Neutrophil (primary cell): ENCODE data around the gene LTC4S.

Experiments used
- H3K27ac ChIP-seq: fragments of 200-600 bp; sonication (generic); 2 replicates; pipeline ENCODE4 v1.5.1; 2016; ENCODE audit warnings: mild to moderate bottlenecking, moderate library complexity
- H3K27me3 ChIP-seq: fragments of 200-600 bp; sonication (generic); 2 replicates; pipeline ENCODE4 v1.6.0; 2016; ENCODE audit warnings: mild to moderate bottlenecking
- H3K36me3 ChIP-seq: fragments of 200-600 bp; sonication (generic); 2 replicates; pipeline ENCODE4 v1.5.1; 2017
- H3K4me1 ChIP-seq, 2 experiments: fragments of 200-600 bp in 1 of 2; sonication (generic) in 1 of 2; 1 replicate in 1 of 2; 2 replicates in 1 of 2; pipeline versions ENCODE4 v1.5.1 to v1.6.1; 2013 to 2016; ENCODE audit warnings: low read depth in 1 of 2, low read length in 1 of 2, mild to moderate bottlenecking in 1 of 2, moderate library complexity in 1 of 2; ENCODE audit not compliant: control insufficient read depth in 1 of 2, insufficient read depth in 1 of 2
- H3K4me3 ChIP-seq, 2 experiments: fragments of 200-600 bp in 1 of 2; sonication (generic) in 1 of 2; 1 replicate in 1 of 2; 2 replicates in 1 of 2; pipeline ENCODE4 v1.5.1; 2013 to 2016; ENCODE audit warnings: low read depth in 1 of 2, low read length in 1 of 2, mild to moderate bottlenecking in 1 of 2, moderate library complexity in 1 of 2
- H3K9me3 ChIP-seq: fragments of 200-600 bp; sonication (generic); 2 replicates; pipeline ENCODE4 v1.5.1; 2016
- TF ChIP-seq, protein P1 (sequence below): fragments of 200-600 bp; sonication (generic); IDR thresholded peaks from 2 replicates; pipeline ENCODE4 v1.5.1; 2016; ENCODE audit warnings: antibody characterized with exemption

The LTC4S gene

GRCh38 chr5:179805070-179805528, 11.3 kb downstream of the LTC4S start:
- H3K4me1 ChIP-seq = peaks cover 48 to 61% of the 10 kb centered on the region in 2 experiments
- peak overlapping the region; percentile 90 for H3K27ac ChIP-seq
- TF ChIP-seq, protein P1, sequence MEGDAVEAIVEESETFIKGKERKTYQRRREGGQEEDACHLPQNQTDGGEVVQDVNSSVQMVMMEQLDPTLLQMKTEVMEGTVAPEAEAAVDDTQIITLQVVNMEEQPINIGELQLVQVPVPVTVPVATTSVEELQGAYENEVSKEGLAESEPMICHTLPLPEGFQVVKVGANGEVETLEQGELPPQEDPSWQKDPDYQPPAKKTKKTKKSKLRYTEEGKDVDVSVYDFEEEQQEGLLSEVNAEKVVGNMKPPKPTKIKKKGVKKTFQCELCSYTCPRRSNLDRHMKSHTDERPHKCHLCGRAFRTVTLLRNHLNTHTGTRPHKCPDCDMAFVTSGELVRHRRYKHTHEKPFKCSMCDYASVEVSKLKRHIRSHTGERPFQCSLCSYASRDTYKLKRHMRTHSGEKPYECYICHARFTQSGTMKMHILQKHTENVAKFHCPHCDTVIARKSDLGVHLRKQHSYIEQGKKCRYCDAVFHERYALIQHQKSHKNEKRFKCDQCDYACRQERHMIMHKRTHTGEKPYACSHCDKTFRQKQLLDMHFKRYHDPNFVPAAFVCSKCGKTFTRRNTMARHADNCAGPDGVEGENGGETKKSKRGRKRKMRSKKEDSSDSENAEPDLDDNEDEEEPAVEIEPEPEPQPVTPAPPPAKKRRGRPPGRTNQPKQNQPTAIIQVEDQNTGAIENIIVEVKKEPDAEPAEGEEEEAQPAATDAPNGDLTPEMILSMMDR = no peak
- no peaks in the 10 kb centered on the region for H3K9me3 ChIP-seq
- H3K4me3 ChIP-seq = peak overlapping the region; percentile 69 to 89
- no peaks in the 10 kb centered on the region for H3K27me3 ChIP-seq
- H3K36me3 ChIP-seq = peaks cover 12% of the 10 kb centered on the region

GRCh38 chr5:179805529-179806249, 11.9 kb downstream of the LTC4S start:
- Histone ChIP-seq H3K27ac (peak overlapping the region; percentile 90), H3K27me3 (no peaks in the 10 kb centered on the region), H3K4me3 (peak overlapping the region; percentile 69 to 89), H3K4me1 (peaks cover 48 to 61% of the 10 kb centered on the region in 2 experiments), H3K9me3 (no peaks in the 10 kb centered on the region), H3K36me3 (peaks cover 6% of the 10 kb centered on the region)
- TF ChIP-seq, protein P1 = no peak

DNA sequence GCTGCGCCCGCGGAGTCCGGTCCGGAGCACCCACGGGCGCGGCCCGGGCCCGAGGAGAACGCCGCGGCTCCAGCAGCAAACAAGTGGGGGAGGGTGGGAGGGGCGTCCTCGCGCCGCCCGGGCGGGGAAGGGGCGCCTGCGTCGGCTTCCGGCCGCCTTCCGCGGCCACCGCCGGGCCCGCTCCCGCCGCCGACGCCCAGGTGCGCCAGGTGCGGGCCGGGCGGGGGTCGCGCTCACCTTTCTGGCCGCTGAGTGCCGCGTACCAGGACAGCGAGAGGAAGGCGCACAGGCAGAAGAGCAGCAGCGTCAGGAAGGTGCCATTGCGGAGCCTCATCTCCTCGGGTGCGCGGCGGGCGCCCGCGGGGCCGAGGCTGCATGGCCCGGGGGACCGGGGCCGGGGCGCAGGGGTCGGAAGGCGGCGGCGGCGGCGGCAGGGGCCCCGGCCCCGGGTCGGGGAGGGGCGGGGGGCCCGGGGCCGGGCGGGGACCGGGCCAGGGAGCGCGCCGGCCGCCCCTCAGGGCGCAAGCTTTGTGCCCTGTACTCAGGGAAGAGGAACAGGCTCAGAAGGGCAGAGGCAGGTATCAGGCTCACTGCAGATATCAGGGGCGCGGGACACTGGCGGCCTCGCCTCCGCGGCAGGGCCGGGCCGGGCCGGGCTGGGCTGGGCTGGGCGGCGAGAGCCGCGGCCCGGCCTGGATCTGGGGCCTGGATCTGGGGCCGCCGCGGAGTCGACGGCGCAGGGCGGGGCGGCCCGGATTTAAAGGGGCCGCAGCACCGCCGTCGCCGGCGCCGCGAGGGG, 12.7 kb downstream of the LTC4S start, which contains the start of gene MGAT4B:
TSS of gene MGAT4B (minus strand) at position 617 of the 799 bp plus-strand sequence. CDS start at position 334, 283 bp downstream.
- H3K4me1 ChIP-seq = peaks cover 48 to 57% of the 10 kb centered on the region in 2 experiments
- TF ChIP-seq, protein P1 = no peak
- peak within 1 kb of the TSS; percentile 90 for H3K27ac ChIP-seq
- no peaks in the 10 kb centered on the region for H3K27me3 ChIP-seq
- peak within 1 kb of the TSS; percentile 69 to 89 for H3K4me3 ChIP-seq
- peaks cover under 1% of the 10 kb centered on the region for H3K36me3 ChIP-seq
- H3K9me3 ChIP-seq = no peaks in the 10 kb centered on the region

- Histone ChIP-seq H3K27ac (no peak overlapping the region), H3K9me3 (no peaks in the 10 kb centered on the region), H3K4me1 (peaks cover 18 to 23% of the 10 kb centered on the region in 2 experiments), H3K4me3 (no peak overlapping the region), H3K36me3 (peaks cover 30% of the 10 kb centered on the region), H3K27me3 (peaks cover 12% of the 10 kb centered on the region)
- TF ChIP-seq, protein P1 = no peak
Measured at GRCh38 chr5:179812135-179812825, 18.5 kb downstream of the LTC4S start.

DNA sequence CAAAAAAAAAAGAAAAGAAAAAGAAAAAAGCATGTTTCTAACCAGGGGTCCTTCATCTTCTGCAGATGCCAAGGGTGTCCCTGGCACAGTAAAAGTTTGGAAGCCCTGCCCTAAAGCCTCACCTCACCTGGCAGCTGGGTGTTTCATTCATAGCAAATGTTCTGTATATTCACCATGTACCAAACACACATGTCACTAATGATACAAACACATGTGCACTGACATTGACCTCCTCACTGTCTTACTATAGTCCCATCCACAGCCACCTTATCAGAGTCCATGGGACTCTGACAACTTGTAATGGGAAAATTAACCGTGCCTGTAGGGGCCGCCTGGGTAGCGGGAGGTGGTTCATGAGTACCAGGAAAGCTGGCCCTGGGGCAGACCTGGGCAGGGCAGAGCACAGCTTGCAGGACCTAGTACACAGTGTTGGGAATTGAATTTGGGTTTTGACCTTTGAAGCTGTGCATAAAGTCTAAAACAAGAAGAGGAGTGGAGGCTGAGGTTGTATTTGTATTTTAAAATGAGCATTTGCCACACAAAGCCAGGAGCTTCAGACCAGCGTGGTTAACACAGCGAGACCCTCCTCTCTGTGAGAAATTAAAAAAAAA, 19.3 kb downstream of the LTC4S start:
- Histone ChIP-seq H3K4me1 (peaks cover 19 to 22% of the 10 kb centered on the region in 2 experiments), H3K27ac (no peak overlapping the region), H3K27me3 (peaks cover 16% of the 10 kb centered on the region), H3K36me3 (peaks cover 30% of the 10 kb centered on the region), H3K4me3 (no peak overlapping the region), H3K9me3 (no peaks in the 10 kb centered on the region)
- TF ChIP-seq, protein P1 = no peak
